Measurements from ENCODE around the gene SLC35F3.
A peak's percentile ranks its signal among the peaks of the same experiment; 100 is the strongest.

Gene SLC35F3

GRCh38 chr1:234039603-234040002 lies 135.1 kb downstream of the SLC35F3 start:
- DNase-seq (ENCODE audit: low read depth in 2 of 2) = no peak

- no peak for DNase-seq (ENCODE audit: low read depth in 2 of 2)
These were observed 136.2 kb downstream of the SLC35F3 start for GRCh38 chr1:234040446-234041317.

- no peak for DNase-seq (ENCODE audit: low read depth in 2 of 2)
These were observed 139.6 kb downstream of the SLC35F3 start for GRCh38 chr1:234044079-234044478.

- no peak for DNase-seq (ENCODE audit: low read depth in 2 of 2)
These were observed 142.6 kb downstream of the SLC35F3 start for GRCh38 chr1:234047123-234047522.

- DNase-seq (ENCODE audit: low read depth in 2 of 2) = no peak
These were observed 157.7 kb downstream of the SLC35F3 start for GRCh38 chr1:234062166-234062565.

- DNase-seq (ENCODE audit: low read depth in 2 of 2) = peak; percentile 16 to 24
These were observed 161.4 kb downstream of the SLC35F3 start for GRCh38 chr1:234065794-234066447.

- DNase-seq (ENCODE audit: low read depth in 2 of 2) = no peak
These were observed 163.3 kb downstream of the SLC35F3 start for GRCh38 chr1:234067581-234068337.

- no peak for DNase-seq (ENCODE audit: low read depth in 2 of 2)
These were observed 165.3 kb downstream of the SLC35F3 start for GRCh38 chr1:234069760-234070159.

GRCh38 chr1:234072793-234073192 lies 168.3 kb downstream of the SLC35F3 start:
- DNase-seq (ENCODE audit: low read depth in 2 of 2) = no peak

GRCh38 chr1:234078143-234078542 lies 173.7 kb downstream of the SLC35F3 start:
- no peak for DNase-seq (ENCODE audit: low read depth in 2 of 2)

GRCh38 chr1:234079896-234080295 lies 175.4 kb downstream of the SLC35F3 start:
- DNase-seq (ENCODE audit: low read depth in 2 of 2) = no peak

GRCh38 chr1:234083460-234083859 lies 179.0 kb downstream of the SLC35F3 start:
- DNase-seq (ENCODE audit: low read depth in 2 of 2) = no peak

- no peak for DNase-seq (ENCODE audit: low read depth in 2 of 2)
These were observed 184.9 kb downstream of the SLC35F3 start for GRCh38 chr1:234089396-234089795.

- no peak for DNase-seq (ENCODE audit: low read depth in 2 of 2)
These were observed 186.0 kb downstream of the SLC35F3 start for GRCh38 chr1:234090212-234091064.

GRCh38 chr1:234091065-234091401 lies 186.6 kb downstream of the SLC35F3 start:
- DNase-seq (ENCODE audit: low read depth in 2 of 2) = no peak

GRCh38 chr1:234091876-234092275 lies 187.4 kb downstream of the SLC35F3 start:
- DNase-seq (ENCODE audit: low read depth in 2 of 2) = no peak

GRCh38 chr1:234093107-234093506 lies 188.6 kb downstream of the SLC35F3 start:
- DNase-seq (ENCODE audit: low read depth in 2 of 2) = no peak

- DNase-seq (ENCODE audit: low read depth in 2 of 2) = no peak
These were observed 189.3 kb downstream of the SLC35F3 start for GRCh38 chr1:234093741-234094140.

- DNase-seq (ENCODE audit: low read depth in 2 of 2) = no peak
These were observed 189.7 kb downstream of the SLC35F3 start for GRCh38 chr1:234094172-234094571.

- no peak for DNase-seq (ENCODE audit: low read depth in 2 of 2)
These were observed 191.8 kb downstream of the SLC35F3 start for GRCh38 chr1:234096161-234096770.

GRCh38 chr1:234102583-234102982 lies 198.1 kb downstream of the SLC35F3 start:
- DNase-seq (ENCODE audit: low read depth in 2 of 2) = no peak

Measured in stimulated activated CD8-positive, alpha-beta memory T cell treated with anti-CD3 and anti-CD28 coated beads, Interleukin-7, amount 100 ng/mL, for 4 hours (primary cell).